ENCODE data around the gene DHRS3.
A peak's percentile ranks its signal among the peaks of the same experiment; 100 is the strongest.

Gene DHRS3

DNA sequence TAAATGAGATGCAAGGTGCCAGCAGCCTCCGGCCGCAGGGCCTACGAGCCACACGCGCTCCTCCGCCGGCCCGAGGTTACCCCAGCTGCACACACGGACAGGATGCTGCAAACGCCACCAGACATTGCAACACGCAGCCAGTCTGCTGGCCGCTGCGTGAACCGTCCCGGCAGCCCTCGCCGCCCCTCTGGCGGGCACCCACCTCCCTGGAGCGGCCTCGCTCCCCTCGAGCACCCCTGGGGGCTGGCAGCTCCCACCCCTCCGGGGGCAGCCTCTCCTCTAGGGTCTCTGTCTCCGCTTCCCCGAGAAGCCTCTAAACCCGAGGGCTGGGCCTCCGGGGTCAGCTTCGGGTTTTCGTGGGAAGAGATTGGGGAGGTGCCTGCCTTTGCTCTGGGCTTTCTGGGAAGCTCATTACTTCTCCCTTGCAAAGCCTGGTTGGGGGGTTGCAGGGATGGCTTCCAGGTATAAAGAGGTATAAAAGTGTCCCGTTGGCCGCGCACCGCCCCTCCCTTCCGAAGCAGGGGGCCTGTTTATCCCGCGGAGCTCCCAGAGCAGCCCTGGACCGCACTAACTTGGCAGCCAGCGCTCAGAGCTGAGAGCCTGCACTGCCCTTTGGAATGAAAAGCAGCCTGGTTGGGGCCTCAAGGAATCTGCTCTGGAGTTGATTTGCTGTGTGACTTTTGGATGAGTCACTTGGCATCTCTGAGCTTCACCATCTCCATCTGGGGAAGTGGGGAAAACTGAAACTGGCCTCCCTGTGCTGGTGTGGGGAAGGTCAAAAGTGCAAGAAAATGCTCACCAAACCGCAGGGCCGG is 21.8 kb downstream of the DHRS3 start:
- peak; percentile 86 for DNase-seq (ENCODE audit: low spot score)

DNA sequence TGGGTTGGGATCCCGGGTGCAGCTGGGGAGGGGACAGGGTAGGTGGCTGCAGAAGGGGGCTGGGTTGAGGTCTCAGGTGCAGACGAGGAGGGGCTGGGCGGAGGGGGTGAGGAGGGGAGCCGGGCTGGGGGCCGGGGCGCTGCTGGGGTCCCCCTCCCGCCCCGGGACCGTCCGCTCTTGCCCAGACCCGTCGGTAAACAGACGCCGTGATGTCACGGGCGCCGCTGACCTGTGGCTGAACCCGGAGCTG is 22.3 kb downstream of the DHRS3 start:
- no peak for DNase-seq (ENCODE audit: low spot score)

DNA sequence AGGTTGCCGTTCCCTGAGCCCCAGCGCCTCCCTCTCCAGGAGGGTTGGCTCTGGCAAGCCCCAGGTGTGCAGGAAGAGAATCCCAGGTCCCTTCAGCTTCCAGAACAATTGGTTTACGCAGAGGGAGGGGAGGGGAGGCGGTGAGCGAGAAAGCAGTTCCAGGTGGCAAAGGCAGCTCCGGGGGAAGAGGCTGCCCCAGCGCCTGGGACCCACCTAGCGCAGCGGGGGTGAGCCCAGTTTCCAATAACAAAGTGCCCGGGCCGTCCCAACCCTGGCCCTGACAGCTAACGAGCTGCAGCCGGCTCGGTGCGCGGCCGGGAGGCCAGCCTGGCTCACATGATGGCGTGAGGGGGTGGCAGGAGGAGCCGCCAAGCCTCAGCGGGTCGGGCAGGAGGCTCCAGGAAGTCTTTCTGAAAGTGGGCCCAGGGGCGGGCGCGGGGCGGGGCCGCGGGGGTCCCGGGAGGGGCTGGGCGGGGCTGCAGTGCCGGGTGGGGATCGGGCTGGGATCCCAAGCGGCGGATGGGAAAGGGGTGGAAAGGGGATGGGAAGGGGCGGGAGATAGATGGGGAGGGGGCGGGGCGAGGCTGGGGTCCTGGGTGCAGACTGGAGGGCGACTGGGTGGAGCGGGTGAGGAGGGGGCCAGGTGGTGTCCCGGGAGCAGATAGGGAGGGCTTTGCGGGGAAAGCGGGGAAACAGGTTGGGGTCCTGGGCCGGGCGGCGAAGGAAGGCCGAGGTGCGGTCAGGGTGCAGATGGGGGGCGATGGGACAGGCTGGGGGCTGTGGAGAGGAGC is 22.8 kb downstream of the DHRS3 start:
- DNase-seq (ENCODE audit: low spot score), result peak; percentile 87

DNA sequence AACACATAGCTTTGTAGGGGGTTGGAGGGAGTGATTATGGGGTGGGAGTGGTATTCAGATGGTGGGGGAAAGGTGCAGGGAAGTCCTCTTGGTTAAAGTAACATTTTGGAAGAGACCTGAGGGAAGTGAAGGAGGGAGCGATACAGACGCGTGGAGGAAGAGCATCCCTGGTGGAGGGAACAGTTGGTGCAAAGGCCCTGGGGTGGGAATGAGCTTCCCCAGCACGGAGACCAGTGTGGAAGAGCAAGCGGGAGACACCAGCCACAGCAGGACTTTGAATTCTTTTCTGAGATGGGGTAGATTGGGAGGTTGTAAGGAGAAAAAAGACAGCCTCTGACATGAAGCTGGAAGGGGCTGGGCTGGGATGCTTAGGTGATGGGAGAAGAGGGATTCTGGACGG is 23.5 kb downstream of the DHRS3 start:
- no peak for DNase-seq (ENCODE audit: low spot score)

DNA sequence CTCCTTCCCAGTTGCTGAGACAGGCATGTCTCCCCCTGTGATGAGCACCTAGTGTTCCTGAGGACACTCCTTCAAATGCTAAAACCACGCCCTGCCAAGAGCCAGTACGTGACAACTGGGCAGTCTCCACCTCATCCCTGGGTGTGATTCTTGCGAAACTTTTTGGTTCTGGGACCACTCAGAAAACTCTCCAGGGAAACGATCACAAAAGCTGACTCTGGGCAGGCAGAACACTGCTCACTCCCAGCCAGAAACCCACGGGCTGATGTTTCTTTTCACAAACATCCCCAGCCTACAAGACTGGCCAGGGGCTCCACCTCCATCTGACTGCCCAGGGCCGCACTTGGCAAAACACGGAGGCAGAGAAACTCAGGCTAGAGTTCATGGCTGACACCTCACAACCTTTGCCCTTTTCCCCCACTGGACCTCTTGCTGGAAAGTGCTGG is 24.4 kb downstream of the DHRS3 start:
- no peak for DNase-seq (ENCODE audit: low spot score)

DNA sequence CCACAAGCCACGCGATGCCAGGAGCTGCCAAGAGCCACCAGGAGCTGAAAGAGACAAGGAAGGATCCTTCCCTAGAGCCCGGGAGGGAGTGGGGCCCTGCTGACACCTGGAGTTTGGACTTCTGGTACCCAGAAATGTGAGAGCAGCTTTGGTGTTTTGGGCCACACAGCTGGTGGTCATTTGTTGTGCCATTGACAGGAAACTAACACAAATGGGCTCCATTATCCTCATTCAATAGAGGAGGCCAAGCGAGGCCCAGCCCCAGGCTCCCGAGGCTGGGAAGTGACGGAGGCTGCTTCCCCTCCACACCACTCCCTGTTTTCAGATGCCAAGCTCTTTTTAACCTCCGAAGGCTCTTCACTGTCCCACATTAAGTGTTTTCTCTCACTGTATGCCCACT is 25.5 kb downstream of the DHRS3 start:
- DNase-seq (ENCODE audit: low spot score), result no peak

DNA sequence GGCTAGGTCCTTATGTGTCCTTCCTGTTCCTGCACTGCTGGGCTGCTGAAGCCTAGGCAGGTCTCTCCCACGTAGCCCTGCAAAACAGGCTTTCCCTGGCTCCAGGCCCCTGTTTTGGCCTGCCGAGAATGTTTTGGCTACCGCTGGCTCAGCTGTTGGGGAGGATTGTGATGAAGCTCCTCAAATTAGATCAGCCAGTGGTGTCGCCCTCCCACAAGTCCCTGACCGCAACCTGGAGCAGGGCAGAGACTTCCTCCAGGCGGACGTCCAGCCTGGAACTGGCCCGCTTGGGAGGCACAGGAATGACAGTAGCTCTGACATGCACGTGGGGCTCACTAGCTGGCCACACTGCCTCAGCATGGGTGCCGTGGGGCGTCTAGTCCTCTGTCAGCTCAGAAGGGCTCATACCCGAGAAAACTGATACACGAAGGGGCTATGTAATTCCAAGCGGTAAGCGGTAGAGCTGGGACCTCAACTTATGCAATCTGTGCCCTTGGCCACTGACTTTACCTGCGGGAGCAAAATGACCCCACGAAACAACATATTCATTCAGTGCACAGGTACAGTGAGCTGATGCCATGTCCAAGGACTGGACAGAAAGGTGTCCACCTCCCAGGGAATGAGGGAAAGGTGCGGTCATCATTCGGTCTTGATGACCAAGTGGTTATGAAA is 26.6 kb downstream of the DHRS3 start:
- no peak for DNase-seq (ENCODE audit: low spot score)

DNA sequence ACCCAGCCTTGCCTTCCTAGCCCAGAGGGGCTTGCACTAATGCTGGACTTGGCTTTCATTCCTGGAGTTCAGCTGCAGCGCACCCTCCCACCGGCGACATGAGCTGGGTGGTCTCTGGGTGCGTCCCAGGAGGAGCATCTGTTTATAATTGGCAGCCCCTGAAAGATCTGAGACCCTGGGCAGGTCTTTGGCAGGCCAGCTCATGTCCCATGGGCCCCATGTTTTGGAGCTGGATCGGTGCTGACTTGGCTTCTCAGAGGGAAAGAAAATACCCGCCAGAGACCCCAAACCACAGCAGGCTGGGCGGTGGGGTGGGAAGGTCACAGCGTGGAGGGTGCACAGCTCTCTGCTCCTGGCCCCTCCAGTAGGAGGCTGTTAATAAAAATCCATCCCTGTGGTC is 29.3 kb downstream of the DHRS3 start:
- DNase-seq (ENCODE audit: low spot score), result no peak

DNA sequence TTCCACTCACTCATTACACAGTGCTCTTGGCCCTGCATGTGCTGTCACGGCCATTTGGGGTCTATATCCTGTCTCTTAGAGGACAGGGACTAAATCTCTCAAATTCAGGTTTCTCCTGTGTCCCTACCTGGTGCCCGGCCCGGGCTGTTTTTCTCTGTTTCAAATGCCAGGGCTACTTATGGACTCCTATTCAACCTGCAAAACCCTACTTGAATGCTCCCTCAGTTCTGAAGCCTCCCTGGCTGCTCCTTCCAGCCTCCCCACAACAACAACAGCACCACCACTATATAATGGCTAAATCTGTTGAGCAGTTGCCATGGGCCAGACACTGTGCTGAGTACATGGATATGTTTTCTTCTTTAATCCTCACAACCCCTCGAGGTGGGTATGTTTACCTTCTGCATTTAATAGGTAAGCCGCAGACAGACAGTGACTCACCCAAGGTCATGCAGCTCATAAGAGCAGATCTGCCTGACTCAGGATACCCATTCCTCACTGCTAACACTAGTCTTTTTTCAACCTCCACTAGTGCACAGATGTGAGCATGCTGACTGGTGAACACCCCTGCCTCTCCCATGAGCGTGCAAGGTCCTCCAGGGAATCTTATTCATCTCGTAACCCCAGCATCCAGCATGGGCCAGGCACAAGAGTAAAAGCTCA is 29.9 kb downstream of the DHRS3 start:
- DNase-seq (ENCODE audit: low spot score), result no peak

DNA sequence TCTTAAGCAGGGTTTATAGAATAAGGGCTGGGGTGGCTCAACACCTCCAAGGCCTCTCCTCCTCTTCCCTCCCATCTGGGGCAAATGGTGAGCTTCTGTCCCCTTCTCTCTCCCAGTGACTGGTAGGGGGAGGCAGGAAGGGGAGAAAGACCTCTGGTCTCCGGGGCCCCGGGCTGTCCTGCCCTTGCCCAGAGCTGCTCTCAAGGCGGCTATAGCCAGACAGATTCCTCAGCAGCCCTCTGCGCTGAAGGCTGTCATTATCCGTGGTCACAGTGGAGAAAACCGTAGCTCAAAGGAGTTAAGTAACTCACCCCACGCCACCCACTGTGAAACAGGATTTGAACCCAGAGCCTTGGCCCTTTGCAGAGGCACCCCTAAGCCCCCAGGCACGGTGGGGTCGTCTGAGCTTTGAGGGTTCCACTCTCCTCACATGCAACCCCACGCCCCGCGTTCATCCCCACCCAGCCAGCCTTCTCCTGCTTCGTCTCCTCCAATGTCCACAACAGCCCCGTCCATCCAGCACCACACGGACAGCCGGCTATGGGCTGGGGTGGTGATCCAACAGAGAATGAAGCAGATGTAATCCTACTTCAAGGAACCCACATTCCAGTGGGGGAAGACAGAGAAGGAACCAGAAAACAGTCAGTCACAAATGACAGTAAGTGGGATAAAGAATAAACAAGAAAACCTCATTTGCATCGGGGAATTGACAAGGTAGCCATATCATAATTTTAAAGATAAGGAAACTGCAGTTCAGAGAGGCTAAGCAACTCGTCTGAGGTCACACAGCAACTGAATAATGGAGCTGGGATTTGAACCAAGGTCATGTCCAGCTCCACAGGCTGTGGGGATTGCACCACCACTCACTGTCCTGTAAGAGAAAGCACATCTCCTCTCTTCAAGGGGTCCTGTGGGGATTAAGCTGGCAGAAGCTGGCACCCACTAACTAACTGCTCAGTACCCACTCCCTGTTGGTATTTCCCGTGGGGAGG is 31.8 kb downstream of the DHRS3 start:
- DNase-seq (ENCODE audit: low spot score), result no peak

DNA sequence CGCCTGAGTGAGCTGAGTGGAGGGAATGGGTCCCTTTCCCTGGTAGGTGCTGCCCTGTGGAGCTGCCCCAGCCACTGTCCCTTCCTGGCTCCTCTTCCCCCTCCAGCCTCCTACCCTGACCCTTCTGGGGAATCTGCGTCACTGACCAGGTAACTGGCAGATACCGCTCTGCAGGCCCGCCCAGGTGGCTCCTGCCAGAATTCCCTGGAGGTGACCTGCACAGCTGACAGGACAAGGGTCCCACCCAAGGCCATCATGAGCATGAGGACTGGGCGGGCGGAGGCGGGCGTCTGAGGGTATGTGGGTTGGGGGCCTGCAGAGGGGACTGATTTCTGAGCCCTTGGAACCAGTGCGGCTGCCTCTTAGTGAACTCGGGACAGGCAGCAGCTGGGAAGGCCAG is 32.5 kb downstream of the DHRS3 start:
- DNase-seq (ENCODE audit: low spot score), result no peak

DNA sequence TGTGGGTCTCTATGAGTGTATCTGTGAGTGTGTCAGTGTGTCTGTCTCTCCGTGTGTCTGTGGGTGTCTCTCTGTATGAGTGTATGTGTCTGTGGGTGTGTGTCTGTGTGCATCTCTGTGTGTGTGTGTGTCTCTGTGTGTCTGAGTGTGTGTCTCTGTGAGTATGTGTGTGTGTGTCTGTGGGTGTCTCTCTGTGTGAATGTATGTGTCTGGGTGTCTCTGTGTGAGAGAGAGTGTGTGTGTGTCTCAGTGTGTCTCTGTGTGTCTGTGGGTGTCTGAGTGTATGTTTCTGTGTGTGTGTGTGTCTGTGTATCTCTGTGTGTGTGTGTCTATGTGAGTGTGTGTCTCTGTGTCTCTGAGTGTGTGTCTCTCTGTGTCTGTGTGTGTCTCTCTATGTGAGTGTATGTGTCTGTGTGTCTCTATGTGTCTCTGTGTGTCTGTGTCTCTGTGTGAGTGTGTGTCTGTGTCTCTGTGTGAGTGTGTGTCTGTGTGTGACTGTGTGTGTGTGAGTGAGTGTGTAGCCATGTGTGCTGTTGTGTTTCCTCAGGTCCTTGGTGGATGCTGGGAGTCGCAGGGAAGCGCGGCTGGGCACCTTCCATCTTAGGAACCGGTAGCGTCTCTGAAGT is 33.0 kb downstream of the DHRS3 start:
- DNase-seq (ENCODE audit: low spot score), result no peak

DNA sequence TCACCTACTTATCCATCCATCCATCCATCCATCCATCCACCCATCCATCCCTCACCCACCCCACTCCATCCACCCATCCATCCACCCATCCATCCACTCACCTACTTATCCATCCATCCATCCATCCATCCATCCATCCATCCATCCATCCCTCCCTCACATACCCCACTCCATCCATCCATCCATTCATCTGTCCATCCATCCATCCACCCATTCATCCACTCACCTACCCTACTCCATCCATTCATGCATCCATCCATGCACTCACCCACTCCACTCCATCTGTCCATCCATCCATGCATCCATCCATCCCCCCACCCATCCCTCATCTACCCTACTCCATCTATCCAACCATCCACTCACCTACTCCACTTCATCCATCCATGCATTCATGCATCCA is 34.5 kb downstream of the DHRS3 start:
- no peak for DNase-seq (ENCODE audit: low spot score)

DNA sequence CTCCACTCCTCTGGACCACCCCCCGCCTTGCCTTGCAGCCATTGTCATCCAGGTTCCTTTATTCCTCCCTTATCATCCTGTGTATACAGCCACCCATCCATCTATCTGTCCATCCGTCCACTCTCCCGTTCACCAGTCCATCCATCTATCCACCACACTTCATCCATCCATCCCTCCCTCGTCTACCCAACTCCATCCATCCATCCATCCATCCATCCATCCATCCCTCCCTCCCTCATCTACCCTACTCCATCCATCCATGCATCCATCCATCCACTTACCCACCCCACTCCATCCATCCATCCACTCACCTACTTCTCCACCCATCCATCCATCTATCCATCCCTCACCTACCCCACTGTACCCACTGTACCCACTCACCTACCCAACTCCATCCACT is 35.4 kb downstream of the DHRS3 start:
- no peak for DNase-seq (ENCODE audit: low spot score)

DNA sequence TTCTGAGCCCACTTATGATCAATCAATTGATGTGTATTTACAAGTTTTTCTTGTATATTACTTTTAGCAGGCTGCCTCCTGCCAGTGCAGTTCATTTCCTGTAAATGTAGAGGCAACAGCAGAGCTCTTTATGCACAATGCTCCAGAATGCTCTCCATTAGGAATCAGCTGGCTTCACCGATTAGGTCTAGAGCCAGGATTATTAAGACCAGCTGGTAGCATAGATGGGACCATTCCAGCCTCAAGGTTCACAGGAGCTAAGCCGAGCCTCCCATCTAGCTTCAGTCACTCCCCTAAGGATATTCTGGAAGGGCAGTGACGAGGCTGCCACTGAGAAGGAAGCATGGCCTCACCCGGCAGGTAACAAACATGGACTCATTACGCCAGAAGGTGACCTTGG is 36.8 kb downstream of the DHRS3 start:
- no peak for DNase-seq (ENCODE audit: low spot score)

DNA sequence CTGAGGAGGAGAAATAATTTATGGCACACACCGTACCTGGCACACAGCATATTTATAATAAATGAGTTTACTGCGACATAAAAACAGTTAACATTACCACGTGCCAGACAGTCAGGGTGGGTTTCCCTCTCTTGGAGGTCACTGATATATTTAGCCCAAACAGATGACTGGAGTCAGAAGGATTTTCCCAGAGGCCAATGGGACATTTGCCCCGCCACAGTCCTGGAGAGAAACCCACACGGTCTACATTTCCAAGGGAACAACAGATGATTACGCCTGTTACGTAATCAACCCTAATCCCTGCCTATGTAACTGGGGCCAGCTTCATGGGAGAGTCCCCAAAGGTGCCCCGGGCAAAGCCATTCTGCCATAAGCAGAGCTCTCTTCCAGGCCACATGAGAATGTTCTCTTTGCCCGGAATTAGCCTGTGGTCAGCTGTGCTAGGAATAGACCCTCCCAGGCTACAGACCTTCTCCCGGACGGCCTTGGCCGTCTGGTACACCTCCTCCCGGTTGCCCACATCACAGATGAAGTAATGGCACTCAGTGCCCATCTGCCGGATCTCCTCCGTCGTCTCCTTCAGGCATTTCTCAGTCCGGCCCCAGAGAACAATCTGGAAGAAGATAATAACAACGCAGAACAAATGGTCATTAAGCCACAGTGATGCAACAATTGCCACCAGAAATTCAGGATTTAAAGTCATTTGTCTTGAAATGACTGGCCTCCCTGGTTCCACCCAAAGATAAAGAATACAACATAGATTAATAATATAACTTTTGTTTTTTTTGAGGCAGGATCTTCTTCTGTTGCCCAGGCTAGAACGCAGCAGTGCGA is 37.7 kb downstream of the DHRS3 start:
- no peak for DNase-seq (ENCODE audit: low spot score)

DNA sequence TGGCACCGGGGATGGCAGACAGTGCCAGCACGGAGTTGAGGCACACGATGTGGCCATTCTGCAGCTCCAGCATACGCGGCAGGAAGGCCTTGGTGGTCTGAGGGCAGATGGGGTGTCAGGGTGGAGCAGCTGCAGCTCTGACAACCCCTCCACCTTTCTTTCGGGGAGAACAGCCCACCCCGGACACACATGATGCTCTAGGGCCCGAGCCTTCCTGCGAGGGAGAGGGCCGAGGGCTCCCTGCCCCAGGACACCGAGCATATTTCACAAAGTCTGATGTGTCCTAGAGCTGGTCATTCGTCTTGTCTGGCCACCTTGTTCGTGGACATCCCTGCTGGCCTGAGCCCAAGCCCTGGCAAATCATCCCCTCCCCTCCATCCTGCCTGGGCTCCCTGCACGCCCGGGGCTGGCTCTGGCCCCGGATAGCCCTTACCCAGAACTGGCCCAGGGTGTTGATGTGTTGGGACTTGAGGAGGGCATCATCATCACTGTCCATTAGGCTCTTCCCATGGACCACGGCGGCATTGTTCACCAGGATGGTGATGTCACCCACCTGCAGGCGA is 39.1 kb downstream of the DHRS3 start:
- no peak for DNase-seq (ENCODE audit: low spot score)

DNA sequence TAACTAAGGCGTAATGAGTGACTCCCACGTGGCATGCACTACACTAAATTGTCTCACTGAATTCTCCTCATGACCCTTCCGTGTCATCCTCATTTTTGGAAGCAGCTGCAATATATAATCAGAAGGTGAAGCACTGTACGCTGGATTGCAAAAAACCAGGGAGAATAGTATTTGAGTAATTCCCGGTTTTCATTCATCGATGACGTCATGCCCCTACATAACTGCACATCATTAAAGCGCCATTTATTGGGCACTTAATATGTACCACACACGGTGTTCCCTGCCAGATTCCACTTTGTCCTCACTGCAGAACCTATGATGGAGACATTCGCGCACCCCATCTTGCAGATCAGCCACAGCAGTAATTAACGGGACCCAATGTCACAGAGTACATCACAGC is 41.0 kb downstream of the DHRS3 start:
- no peak for DNase-seq (ENCODE audit: low spot score)

DNA sequence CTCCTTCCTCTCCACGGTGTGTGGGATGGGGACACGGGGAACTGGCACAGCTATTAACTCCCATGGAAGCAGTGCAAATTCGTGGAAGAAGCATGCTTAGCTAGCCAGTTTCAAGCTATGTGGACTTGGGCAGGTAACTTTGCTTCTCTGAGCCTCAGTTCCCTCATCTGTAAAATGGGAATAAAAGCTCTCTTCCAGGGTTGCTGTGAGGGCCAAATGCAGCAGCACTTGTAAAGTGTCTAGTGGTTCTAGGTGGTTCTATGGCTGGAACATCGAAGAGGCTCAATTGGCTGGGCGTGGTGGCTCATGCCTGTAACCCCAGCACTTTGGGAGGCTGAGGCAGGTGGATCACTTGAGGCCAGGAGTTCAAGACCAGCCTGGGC is 43.3 kb downstream of the DHRS3 start:
- DNase-seq (ENCODE audit: low spot score), result no peak

All from left forelimb (tissue), 1 donor.